Ovary (tissue), 9 donors: ENCODE measurements around the gene APBB2. TPM values are rescaled to one million over a fixed set of nuclear protein-coding genes. Genes with fewer than 3 reads are reported as not detected.
"Not testable (repeated sequence)": the region's sequence is repeated elsewhere in the genome, so short reads cannot be mapped to it uniquely, and the experiment has no call there.

Experiments used
- DNase-seq, 5 donors: peaks; one replicate each; pipeline ENCODE4 v3.0.0-alpha.2; 2019 to 2020
- H3K27ac ChIP-seq, 2 donors: fragments of 200-600 bp; one replicate each; pipeline versions ENCODE4 v1.5.1 to v1.8.0; 2019 to 2022
- H3K27me3 ChIP-seq: fragments of 200-600 bp; one replicate; pipeline ENCODE4 v1.8.0; 2022
- H3K36me3 ChIP-seq: fragments of 200-600 bp; sonication (generic); one replicate; pipeline ENCODE4 v1.5.1; 2019
- H3K4me1 ChIP-seq: one replicate; pipeline ENCODE4 v1.8.1; 2013; ENCODE audit warnings: mild to moderate bottlenecking, moderate library complexity; ENCODE audit not compliant: insufficient read depth
- H3K4me3 ChIP-seq: fragments of 200-600 bp; sonication (generic); one replicate; pipeline ENCODE4 v1.5.1; 2017
- H3K9me3 ChIP-seq, 2 donors: fragments of 200-600 bp in 1 of 2; sonication (generic) in 1 of 2; one replicate each; pipeline versions ENCODE4 v1.5.1 to v1.8.1; 2013 to 2019; ENCODE audit warnings: mild to moderate bottlenecking in 1 of 2, moderate library complexity in 1 of 2
- EP300 ChIP-seq: sonication (generic); formaldehyde crosslinking; IDR thresholded peaks from one replicate; pipeline ENCODE4 v1.6.1; 2017; ENCODE audit warnings: antibody characterized with exemption
- POLR2A ChIP-seq: fragments of 450-650 bp; IDR thresholded peaks from one replicate; pipeline ENCODE4 v1.6.1; 2017; ENCODE audit warnings: antibody characterized with exemption, mild to moderate bottlenecking, moderate library complexity
- WGBS, 3 donors: extraction: QIAGEN DNeasy Blood & Tissue Kit in 1 of 3; methylation state at CpG; one replicate each; pipeline versions ENCODE4 v1.1.5 to v1.1.7; 2013 to 2017; 5-methylcytosine and 5-hydroxymethylcytosine counted together
- intact Hi-C, 4 donors: fragments of 100-400 bp; cut with DNase I; formaldehyde crosslinking; loops; one replicate each; pipeline versions ENCODE4 v1.11.0 to v1.15.1; 2022 to 2023
- polyA plus RNA-seq, 2 donors: library from polyadenylated mRNA; stranded (reverse); fragments of 200-250 nt in 1 of 2; fragments of 350-450 nt in 1 of 2; fragmentation: Illumina TruSeq in 1 of 2; extraction: RNeasy Lipid Tissue Mini Kit (QIAGEN cat#74804) in 1 of 2; gene quantifications; one replicate each; pipeline ENCODE4 v1.2.3, GENCODE V29; 2013 to 2014
- total RNA-seq, 7 donors: library from RNA; depleted of rRNA in 2 of 7; stranded (reverse); fragments of >200 nt in 2 of 7; fragmentation: NEBNext Ultra II Directional in 3 of 7; extraction: Animal tissue kit (Norgen Biotek cat#: 25700) in 3 of 7; gene quantifications; one replicate each; pipeline versions ENCODE4 v1.1.0 to v1.2.4, GENCODE V29; 2016 to 2023
- TF ChIP-seq, protein P1 (sequence below), 3 donors: fragments of 450-650 bp in 2 of 3; fragments of 200-600 bp in 1 of 3; IDR thresholded peaks; one replicate each; pipeline versions ENCODE4 v1.5.1 to v1.8.0; 2016 to 2022; ENCODE audit warnings: antibody characterized with exemption in 3 of 3, mild to moderate bottlenecking in 1 of 3
- donor health status: DM: no; HTN: no; CAD: no; lungs with moderate emphysema.
- donor health status: DM: no; HTN: no; CAD: no.
- donor health status: Bipolar disorder and iron deficiency.
- donor health status: DM: yes; HTN: yes; CAD: no.
- donor health status: DM: no; HTN: no; CAD: no.
- donor health status: DM: yes; HTN: yes; CAD: no.

Gene APBB2
- total and polyA plus RNA-seq, 9 donors, result 30.9 to 163 (median 80.1) TPM

DNA sequence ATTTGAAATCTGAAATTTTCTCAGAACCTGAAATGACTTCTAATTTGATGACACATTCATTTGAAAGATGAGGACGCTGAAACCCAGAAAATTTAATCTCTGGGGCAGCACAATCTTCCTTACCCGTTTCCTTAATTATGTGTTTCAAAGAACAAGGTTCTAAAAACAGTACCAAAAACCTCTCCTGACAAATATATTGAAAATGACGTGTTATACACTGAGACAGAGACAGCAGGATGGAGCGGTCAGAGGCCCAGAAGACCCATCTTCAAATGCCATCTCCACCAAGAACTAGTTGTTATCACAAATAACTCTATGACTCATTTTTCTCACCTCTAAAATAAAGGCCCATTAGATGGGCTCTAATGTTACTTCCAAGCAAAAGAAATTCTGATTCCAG is 287.3 kb downstream of the APBB2 start:
- TF ChIP-seq EP300, result no peak
- TF ChIP-seq, protein P1, sequence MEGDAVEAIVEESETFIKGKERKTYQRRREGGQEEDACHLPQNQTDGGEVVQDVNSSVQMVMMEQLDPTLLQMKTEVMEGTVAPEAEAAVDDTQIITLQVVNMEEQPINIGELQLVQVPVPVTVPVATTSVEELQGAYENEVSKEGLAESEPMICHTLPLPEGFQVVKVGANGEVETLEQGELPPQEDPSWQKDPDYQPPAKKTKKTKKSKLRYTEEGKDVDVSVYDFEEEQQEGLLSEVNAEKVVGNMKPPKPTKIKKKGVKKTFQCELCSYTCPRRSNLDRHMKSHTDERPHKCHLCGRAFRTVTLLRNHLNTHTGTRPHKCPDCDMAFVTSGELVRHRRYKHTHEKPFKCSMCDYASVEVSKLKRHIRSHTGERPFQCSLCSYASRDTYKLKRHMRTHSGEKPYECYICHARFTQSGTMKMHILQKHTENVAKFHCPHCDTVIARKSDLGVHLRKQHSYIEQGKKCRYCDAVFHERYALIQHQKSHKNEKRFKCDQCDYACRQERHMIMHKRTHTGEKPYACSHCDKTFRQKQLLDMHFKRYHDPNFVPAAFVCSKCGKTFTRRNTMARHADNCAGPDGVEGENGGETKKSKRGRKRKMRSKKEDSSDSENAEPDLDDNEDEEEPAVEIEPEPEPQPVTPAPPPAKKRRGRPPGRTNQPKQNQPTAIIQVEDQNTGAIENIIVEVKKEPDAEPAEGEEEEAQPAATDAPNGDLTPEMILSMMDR (IDR thresholded peaks at IDR 0.05), result no peak
- no peak for TF ChIP-seq POLR2A
- intact Hi-C loops, result loop anchor here (2.0 to 10.0 kb wide), 3 partner anchors 48 to 290 kb away; partner anchors contain the start of gene APBB2 (in 2 of the 4)
- WGBS, 3 donors, result 82 to 90% (median 83%) methylated on average over 4 of the region's 4 CpGs
- DNase-seq, result no peak
- H3K9me3 ChIP-seq, result no peaks in the 10 kb centered on the region
- no peaks in the 10 kb centered on the region for H3K27me3 ChIP-seq
- no peaks in the 10 kb centered on the region for H3K36me3 ChIP-seq
- H3K27ac ChIP-seq, result no peak overlapping the region
- no peaks in the 10 kb centered on the region for H3K4me1 ChIP-seq
- no peak overlapping the region for H3K4me3 ChIP-seq

GRCh38 chr4:40924793-40925117 is 289.6 kb downstream of the APBB2 start:
- TF ChIP-seq, protein P1 (IDR thresholded peaks at IDR 0.05), result no peak
- no peak for TF ChIP-seq EP300
- no peak for TF ChIP-seq POLR2A
- no peak overlapping the region for H3K27ac ChIP-seq
- H3K27me3 ChIP-seq, result no peaks in the 10 kb centered on the region
- H3K4me3 ChIP-seq, result no peak overlapping the region
- 80 to 90% (median 86%) methylated on average over 6 of the region's 6 CpGs for WGBS, 3 donors
- H3K9me3 ChIP-seq, result no peaks in the 10 kb centered on the region
- H3K36me3 ChIP-seq, result no peaks in the 10 kb centered on the region
- no peak for DNase-seq
- intact Hi-C loops, result loop anchor here in 1 of 4 donors (10.0 kb wide), 1 partner anchor 50 kb away; no protein-coding TSS in a partner anchor
- H3K4me1 ChIP-seq, result no peaks in the 10 kb centered on the region

- no peaks in the 10 kb centered on the region for H3K36me3 ChIP-seq
- no peaks in the 10 kb centered on the region for H3K9me3 ChIP-seq
- H3K4me1 ChIP-seq, result no peaks in the 10 kb centered on the region
- WGBS, 3 donors, result 81 to 84% (median 82%) methylated on average over 11 of the region's 11 CpGs
- no peak overlapping the region for H3K4me3 ChIP-seq
- H3K27me3 ChIP-seq, result no peaks in the 10 kb centered on the region
- intact Hi-C loops, result loop anchor here in 1 of 4 donors (10.0 kb wide), 1 partner anchor 51 kb away; no protein-coding TSS in a partner anchor
- H3K27ac ChIP-seq, result no peak overlapping the region
- DNase-seq, result peak in 4 of 5 donors; percentile 53 to 66 (median 56)
- no peak for TF ChIP-seq EP300
- no peak for TF ChIP-seq POLR2A
- TF ChIP-seq, protein P1 (IDR thresholded peaks at IDR 0.05), result peak in 2 of 3 donors; percentile 22 to 37
Measured at GRCh38 chr4:40924096-40924792, 290.1 kb downstream of the APBB2 start.

GRCh38 chr4:40923316-40924095 is 290.8 kb downstream of the APBB2 start:
- 81 to 89% (median 86%) methylated on average over 19 of the region's 19 CpGs for WGBS, 3 donors
- DNase-seq, result no peak
- intact Hi-C loops, result loop anchor here in 1 of 4 donors (10.0 kb wide), 1 partner anchor 51 kb away; no protein-coding TSS in a partner anchor
- no peaks in the 10 kb centered on the region for H3K4me1 ChIP-seq
- H3K4me3 ChIP-seq, result no peak overlapping the region
- no peaks in the 10 kb centered on the region for H3K9me3 ChIP-seq
- no peak overlapping the region for H3K27ac ChIP-seq
- H3K36me3 ChIP-seq, result no peaks in the 10 kb centered on the region
- H3K27me3 ChIP-seq, result no peaks in the 10 kb centered on the region
- TF ChIP-seq POLR2A, result no peak
- TF ChIP-seq EP300, result no peak
- TF ChIP-seq, protein P1 (IDR thresholded peaks at IDR 0.05), result no peak

GRCh38 chr4:40919976-40920375 is 294.4 kb downstream of the APBB2 start:
- intact Hi-C loops, result loop anchor here in 1 of 4 donors (10.0 kb wide), 1 partner anchor 55 kb away; no protein-coding TSS in a partner anchor
- not testable (repeated sequence) for DNase-seq, H3K4me3 ChIP-seq, H3K27me3 ChIP-seq, H3K36me3 ChIP-seq, H3K9me3 ChIP-seq, H3K27ac ChIP-seq, H3K4me1 ChIP-seq
- 93 to 97% (median 95%) methylated on average over 6 of the region's 6 CpGs for WGBS, 3 donors
